ENCODE data around the gene ABCA12. TPM values are rescaled to one million over a fixed set of nuclear protein-coding genes. Genes with fewer than 3 reads are reported as not detected.

Gene ABCA12
- total and polyA plus RNA-seq, 9 of the 15 experiments (the other 6 are each of a cell fraction or from before 2014, with no cell fraction given): 0.02 to 0.03 TPM; not detected in 7

GRCh38 chr2:215068399-215068798, 70.0 kb downstream of the ABCA12 start (continued):
- no peak for TF ChIP-seq MAZ (CRISPR knock-in tag; conservative IDR thresholded peaks at IDR 0.05 in 1 of 2, IDR thresholded peaks at IDR 0.05 in 1 of 2)
- TF ChIP-seq ZNF512 (tag; IDR thresholded peaks at IDR 0.05): peak; percentile 87
- TF ChIP-seq SNAPC5 (CRISPR knock-in tag; IDR thresholded peaks at IDR 0.05): no peak
- no peak for TF ChIP-seq KLF1 (tag; IDR thresholded peaks at IDR 0.05)
- no peak for TF ChIP-seq TCFL5 (CRISPR knock-in tag; conservative IDR thresholded peaks at IDR 0.05)
- TF ChIP-seq E2F3 (CRISPR knock-in tag; IDR thresholded peaks at IDR 0.05): no peak
- no peak for TF ChIP-seq BHLHE40 (IDR thresholded peaks at IDR 0.05; ENCODE audit: low read length)
- no peak for TF ChIP-seq NFE2 (IDR thresholded peaks at IDR 0.05; ENCODE audit: low read depth)
- TF ChIP-seq SMARCA5 (IDR thresholded peaks at IDR 0.05): no peak
- TF ChIP-seq ELF2 (CRISPR knock-in tag; IDR thresholded peaks at IDR 0.05): no peak
- TF ChIP-seq REST (IDR thresholded peaks at IDR 0.05; ENCODE audit: borderline replicate concordance): no peak
- TF ChIP-seq REST (CRISPR knock-in tag; IDR thresholded peaks at IDR 0.05; ENCODE audit: low read depth): no peak
- no peak for TF ChIP-seq TAF7 (tag; IDR thresholded peaks at IDR 0.05)
- no peak for TF ChIP-seq TRIM28 (IDR thresholded peaks at IDR 0.05)
- peak; percentile 32; the same call in 1 of the 2 replicates for TF ChIP-seq SPI1 (IDR thresholded peaks at IDR 0.05; ENCODE audit: borderline replicate concordance, low read depth, low read length)
